HFF-Myc (cell line): Measurements from ENCODE around the gene TRAP1.

Source experiments
- DNase-seq: peaks from one replicate; pipeline ENCODE4 v3.0.0-alpha.2; 2011; ENCODE audit warnings: low read depth; ENCODE audit errors: extremely low read depth
- H3K4me3 ChIP-seq: replicated peaks from 2 replicates; pipeline ENCODE4 v1.5.1; 2011; ENCODE audit warnings: low read depth, mild to moderate bottlenecking, control low read depth, low read length
- CTCF ChIP-seq: IDR thresholded peaks from 2 replicates; pipeline ENCODE4 v1.5.1; 2012; ENCODE audit warnings: mild to moderate bottlenecking, low read depth, low read length, control low read depth; ENCODE audit errors: missing control alignments

The TRAP1 gene

GRCh38 chr16:3669082-3669481, 48.2 kb downstream of the TRAP1 start:
- TF ChIP-seq CTCF = no peak
- DNase-seq = no peak
- no peak overlapping the region for H3K4me3 ChIP-seq

- no peak for DNase-seq
- H3K4me3 ChIP-seq = no peak overlapping the region
- TF ChIP-seq CTCF = no peak
Observed at GRCh38 chr16:3668626-3669025, 48.7 kb downstream of the TRAP1 start.

- no peak overlapping the region for H3K4me3 ChIP-seq
- DNase-seq = no peak
- no peak for TF ChIP-seq CTCF
Observed at GRCh38 chr16:3665508-3665907, 51.8 kb downstream of the TRAP1 start.

GRCh38 chr16:3664187-3664896, 53.0 kb downstream of the TRAP1 start:
- TF ChIP-seq CTCF = no peak
- no peak overlapping the region for H3K4me3 ChIP-seq
- no peak for DNase-seq

GRCh38 chr16:3662601-3663000, 54.7 kb downstream of the TRAP1 start:
- no peak for TF ChIP-seq CTCF
- no peak for DNase-seq
- no peak overlapping the region for H3K4me3 ChIP-seq

- no peak overlapping the region for H3K4me3 ChIP-seq
- no peak for TF ChIP-seq CTCF
- no peak for DNase-seq
Observed at GRCh38 chr16:3661922-3662321, 55.4 kb downstream of the TRAP1 start.

GRCh38 chr16:3661311-3661710, 56.0 kb downstream of the TRAP1 start:
- DNase-seq = no peak
- H3K4me3 ChIP-seq = no peak overlapping the region
- TF ChIP-seq CTCF = no peak
